ENCODE data around the gene ADPRHL1.

GRCh38 chr13:113445791-113446487, 7.3 kb downstream of the ADPRHL1 start:
- TF ChIP-seq POLR2A (IDR thresholded peaks at IDR 0.05; ENCODE audit: extremely low read depth, insufficient read length) (peak; percentile 38), CTCF (IDR thresholded peaks at IDR 0.05; ENCODE audit: low read depth, low read length) (no peak), MYC (IDR thresholded peaks at IDR 0.05; ENCODE audit: low read depth, low read length) (peak; percentile 88)

Measured in NB4 (cell line).